ENCODE data around the gene PLXNA2. TPM values are rescaled to one million over a fixed set of nuclear protein-coding genes. Genes with fewer than 3 reads are reported as not detected.

Gene PLXNA2
- total RNA-seq, 1 donor from 2014 or later: 37.9 TPM

DNA sequence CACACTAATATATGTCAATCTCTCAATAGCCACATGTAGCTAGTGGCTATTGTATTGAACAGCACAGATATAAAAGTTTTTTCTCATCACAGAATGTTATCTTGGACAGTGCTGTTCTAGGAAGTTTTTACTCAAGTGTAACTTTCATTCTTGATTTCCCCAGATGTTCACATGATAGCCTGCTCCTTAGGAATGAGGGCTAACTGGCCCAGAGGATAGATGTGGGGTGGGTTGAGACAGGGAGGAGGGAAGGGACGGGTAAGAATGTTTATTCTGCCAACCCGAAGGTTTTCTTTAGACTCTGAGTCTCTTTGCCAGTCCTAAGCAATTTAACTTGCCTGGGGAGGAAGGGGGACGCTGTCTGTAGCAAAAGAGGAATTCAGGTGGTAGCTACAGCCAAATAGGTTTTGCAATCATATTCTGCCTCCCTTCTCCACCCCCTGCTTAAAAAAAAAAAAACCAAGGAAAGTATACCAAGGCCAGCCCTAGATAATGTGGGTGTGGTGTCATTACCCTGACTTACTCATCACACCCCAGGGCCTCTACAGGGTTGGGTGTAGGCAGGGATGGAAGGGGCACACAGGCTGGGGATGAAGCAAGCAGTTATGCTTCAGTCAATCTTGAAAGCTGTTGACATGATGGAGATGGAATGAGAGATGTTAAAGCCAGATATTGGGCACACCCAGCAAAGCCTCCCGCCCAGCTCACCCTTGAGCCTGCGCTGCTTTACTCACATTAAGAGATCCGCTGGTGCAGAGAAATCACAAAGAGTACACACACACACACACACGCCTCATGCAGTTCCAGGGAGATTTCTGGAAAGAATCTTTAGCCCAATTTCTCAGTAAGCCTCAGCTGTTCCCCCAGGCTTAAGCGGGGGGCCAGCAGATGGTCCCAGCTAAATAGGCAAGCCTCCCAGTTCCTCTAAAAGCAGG lies 59.9 kb downstream of the PLXNA2 start:
- FAIRE-seq: no peak

DNA sequence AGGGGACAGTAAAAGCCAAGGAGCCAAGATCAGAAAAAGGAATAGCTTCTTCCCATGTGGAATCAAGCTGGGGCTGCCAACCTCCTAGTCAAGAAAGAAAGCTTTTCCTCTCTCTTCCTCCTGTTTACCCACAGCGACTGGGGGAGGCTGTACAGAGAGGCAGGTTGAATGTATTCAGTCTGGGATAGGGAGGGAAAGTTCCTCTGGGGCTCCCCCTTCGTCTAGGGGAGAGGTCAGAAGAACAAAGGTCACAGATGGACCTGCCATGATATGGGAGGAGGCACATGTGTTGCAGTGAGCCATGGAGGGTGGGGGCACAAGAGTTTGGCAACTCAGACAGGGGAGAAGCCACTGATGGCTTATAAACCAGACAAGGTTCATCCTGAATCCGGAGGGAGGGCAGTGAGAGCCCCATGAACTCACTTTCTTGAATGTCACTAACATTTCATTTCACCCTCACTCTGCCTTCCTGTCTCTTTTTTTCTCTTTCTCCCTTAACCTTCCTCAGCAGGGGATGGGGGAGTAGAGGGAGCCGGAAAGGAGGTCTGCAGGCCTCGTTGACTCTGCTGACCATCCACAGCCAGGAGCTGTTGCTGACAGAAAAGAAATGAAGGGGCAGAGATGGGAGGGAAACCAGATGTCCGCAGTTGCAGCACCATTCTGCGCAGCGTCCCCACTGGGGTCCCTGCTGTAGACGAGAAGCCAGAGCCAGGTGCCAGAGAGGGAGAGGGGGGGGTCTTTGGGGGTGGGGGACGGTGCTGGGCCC lies 61.1 kb downstream of the PLXNA2 start:
- FAIRE-seq (no peak), DNase-seq (ENCODE audit: low spot score in 2 of 2) (no peak)

More for the DNA sequence above, 59.9 kb downstream of the PLXNA2 start:
- no peak for DNase-seq (ENCODE audit: low spot score in 2 of 2)

DNA sequence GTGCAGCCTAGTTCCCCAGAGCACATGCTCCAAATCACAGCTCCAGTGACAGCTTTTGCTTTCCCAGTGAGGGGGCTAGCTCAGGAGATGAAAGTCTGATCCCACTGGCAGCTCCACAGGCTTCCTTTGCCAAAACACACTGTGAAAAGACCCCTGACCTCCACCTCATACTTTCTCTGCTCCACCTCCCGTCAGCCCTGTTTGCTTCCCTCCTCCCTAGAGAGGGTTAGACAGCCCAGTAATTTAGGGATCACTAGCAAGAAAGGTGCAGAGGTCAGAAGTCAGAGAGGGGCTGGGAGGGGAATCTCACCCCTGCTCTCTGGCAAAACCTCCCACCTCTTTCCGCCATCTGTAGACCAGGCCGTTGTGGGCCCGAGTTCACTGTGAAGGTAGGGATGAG lies 62.8 kb downstream of the PLXNA2 start:
- FAIRE-seq: no peak
- DNase-seq (ENCODE audit: low spot score in 2 of 2): no peak

DNA sequence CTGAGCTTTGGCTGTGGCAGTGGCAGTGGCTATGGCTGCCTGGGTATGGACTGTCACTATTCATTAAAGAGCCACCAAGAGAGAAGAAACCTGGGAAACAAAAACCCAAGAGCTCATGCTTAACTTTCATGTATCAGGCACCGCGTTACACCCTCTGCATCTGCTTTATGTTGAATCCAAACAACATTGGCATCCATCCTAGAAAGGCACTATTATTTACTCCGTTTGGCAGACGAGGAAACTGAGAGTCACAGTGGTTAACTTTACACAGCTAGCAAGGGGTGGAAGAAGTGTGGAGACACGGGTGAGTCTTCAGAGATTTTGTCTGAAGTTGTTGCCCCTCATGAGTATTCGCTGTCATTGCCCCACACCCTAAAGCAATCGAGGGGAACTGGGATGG lies 63.8 kb downstream of the PLXNA2 start:
- FAIRE-seq (no peak), DNase-seq (ENCODE audit: low spot score in 2 of 2) (no peak)

DNA sequence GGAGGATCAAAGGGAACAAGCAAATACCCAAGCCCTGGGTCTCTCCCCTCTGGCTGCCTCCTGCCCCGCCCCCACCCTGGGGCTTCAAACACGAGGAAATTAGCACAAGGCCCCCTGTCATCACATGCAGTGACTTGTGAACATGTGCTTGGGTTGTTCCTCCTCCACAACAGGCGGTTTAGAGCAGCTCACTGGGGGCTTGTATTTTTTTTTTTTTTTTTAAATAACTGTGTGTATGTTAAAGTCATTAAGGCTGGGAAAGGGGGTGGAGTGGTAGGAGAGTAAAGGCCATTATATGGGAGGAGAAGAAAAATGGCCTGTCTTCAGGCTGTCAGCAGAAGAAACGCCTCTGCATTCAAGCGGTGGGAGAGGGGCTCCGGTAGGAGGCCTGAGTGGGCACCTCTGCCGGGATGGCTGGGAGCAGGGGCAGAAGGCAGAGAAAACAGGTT lies 64.2 kb downstream of the PLXNA2 start:
- no peak for DNase-seq (ENCODE audit: low spot score in 2 of 2)

DNA sequence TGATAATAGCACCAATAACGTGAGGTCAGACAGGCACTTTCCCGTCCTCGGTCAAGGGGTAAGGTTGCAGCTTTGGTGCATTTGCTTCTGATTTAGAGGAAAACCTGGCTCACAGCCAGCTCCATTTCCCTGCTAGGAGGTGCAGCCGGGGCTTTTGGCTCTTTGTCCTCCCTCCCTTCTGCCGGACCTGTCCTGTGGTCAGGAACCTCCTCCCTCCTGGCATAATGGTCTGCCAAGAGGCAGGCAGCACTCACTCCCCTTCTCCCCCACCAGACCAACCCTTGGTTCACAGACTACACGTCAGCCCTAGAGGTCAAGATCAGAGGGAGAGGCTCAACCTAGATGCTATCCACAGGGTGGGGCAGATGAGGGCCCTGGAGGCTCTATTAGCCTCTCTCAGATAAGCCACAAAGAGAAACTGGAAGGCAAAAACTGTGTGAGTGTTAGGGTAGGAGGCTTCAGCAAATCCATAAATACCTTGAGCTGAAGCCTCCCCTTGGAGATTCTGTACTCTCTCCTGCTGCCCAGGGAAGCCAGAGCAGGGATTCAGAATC lies 64.8 kb downstream of the PLXNA2 start:
- FAIRE-seq: no peak
- DNase-seq (ENCODE audit: low spot score in 2 of 2): no peak

More for the DNA sequence above, 64.2 kb downstream of the PLXNA2 start:
- FAIRE-seq: no peak

DNA sequence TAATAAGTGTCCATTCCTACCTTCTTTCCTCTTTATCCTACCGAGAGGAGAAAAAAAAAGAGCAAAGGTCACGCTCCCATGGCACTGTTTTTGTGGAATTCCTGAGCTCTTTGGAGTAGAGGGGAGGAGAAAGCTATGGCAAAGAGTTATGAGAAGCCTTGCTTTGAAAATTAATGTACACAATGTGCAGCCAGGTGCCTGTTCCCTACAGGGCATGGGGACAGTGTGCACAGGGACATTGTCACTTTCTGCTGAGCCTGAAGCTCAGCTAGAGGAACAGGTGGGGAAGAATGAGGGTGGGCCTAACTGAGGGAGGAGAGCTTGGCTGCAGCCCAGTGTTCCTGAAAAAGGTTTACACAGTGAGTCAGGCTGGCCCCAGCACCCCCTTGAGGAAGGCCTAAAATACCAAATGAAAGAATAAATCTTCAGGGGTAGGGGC lies 66.1 kb downstream of the PLXNA2 start:
- DNase-seq (ENCODE audit: low spot score in 2 of 2) (no peak), FAIRE-seq (no peak)

DNA sequence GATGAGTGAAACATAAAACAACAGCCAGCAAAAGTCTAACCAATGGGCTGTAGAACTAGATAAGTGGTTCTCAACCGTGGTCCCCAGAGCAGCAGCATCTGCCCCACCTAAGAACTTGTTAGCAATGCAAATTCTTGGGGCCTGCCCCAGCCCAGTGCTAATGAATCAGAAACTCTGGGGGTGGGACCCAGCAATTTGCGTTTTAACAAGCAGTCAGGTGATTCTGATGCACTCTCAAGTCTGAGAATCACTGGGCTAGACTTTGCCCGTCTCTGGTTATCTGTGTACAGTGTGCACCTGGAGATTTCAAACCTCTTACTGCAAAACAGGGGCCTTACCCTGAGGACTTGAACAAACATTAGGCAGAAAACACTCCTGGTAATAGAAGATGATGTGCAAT lies 66.5 kb downstream of the PLXNA2 start:
- FAIRE-seq (no peak), DNase-seq (ENCODE audit: low spot score in 2 of 2) (no peak)

DNA sequence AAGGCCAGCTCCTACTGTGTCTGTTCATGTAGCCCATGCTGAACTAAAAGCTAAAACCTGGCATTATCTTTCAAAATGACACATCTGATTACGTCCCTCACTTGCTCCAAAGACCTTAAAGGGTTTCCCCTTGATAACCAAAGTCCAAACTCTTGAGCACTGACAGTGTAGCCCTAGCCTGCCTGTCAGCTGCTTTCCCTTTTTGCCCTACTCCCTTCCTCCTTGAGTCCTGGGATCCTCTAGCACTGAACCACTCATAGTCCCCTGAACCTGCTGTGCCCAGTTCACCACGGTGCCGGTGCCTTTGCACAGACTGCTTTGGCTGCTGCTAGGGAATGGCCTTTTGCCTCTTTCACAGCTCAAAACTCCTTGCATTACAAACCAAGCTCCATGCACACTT lies 67.5 kb downstream of the PLXNA2 start:
- DNase-seq (ENCODE audit: low spot score in 2 of 2) (no peak), FAIRE-seq (no peak)

DNA sequence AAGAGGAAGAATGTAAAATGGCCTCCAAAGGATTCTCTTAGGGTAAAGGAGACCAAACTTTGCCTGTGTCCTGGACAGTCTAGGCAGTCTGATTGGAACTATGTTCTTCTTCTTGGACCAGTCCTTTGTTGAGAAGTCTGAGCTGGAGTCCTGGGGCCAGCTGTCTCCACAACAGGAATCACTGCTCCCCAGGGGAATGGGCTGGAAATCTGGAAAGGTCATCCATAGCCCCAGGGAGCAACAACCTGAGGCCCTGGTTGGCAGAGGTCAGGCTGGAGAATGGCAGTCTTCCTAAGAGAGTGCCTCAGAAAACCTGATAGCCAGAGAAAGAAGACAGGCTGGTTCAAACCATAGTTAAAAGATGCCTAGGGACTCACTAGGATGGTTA lies 68.7 kb downstream of the PLXNA2 start:
- FAIRE-seq (no peak), DNase-seq (ENCODE audit: low spot score in 2 of 2) (no peak)

DNA sequence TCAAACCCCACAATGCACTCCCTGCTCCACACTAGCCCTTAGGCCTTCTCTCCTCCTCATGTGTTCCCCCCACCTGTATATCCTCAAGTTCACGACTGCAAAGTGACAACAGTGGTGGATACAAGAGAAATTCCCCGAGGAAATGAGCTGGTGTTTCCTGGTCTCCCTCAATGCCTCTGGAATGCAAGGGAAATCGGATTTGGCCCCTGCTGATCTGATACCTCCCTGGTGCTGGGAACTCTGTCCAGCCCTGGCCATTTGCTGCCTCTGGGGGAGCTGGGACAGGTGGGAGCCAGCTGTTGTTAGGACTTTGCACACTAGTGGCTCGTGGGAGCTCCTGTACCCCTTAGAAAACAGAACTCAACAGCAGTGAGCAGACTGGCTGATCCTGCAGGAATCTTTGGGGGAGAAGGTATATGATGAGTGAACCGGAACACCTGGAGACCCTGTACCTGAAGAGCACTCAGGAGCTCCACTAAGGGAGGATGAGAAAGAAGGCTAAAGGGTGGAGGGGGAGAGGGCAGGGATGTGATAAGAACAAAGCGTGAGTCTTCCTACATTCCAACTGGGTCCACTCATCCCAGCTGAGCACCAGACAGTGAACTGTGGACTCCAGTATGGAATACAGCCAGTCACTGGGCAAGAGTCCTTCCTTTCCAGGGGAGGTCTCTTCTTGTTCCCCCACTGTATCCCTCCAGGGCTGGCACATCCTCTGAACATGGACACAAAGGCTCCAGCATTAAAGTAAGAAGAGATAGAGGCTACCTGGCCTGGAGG lies 69.3 kb downstream of the PLXNA2 start:
- no peak for DNase-seq (ENCODE audit: low spot score in 2 of 2)
- no peak for FAIRE-seq

DNA sequence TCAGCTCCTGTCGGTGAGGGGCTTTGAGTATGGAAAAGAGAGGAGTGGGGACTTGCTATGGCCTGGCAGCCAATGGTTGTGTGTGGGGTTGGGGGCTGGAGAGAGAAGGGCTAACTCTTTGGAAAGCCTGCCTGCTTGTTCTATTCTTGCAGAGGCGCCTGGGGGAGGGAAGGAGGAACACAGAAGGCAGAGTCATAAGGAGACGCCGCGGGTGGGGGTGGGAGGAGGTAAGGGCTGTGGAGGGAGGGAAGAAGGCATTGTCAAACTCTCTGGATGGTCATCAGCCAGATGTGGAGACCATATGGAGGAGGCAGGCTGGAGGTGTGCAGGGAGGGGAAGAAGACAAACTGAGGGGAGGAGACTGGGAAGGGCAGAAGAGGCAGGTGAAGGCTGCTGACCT lies 70.0 kb downstream of the PLXNA2 start:
- no peak for FAIRE-seq
- DNase-seq (ENCODE audit: low spot score in 2 of 2): no peak

DNA sequence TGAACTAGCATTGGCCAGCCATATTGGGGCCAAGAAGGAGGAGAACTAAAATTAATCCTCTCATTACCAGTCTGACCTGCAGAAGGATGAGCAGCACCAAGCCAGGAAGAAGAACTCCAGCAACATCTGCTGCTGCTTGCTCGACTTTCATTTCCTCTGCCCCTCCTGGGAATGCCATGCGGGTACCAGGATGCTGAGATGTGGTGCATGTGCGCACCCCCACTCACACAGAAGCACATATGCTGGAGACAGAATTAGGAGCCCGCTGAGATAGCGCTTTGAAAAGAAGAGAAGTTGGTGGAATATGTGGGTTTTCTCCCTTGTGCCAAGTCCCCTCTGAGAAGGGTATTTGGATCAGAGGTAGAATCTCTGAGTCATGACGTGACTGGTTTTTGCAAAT lies 70.4 kb downstream of the PLXNA2 start:
- DNase-seq (ENCODE audit: low spot score in 2 of 2) (no peak), FAIRE-seq (no peak)

DNA sequence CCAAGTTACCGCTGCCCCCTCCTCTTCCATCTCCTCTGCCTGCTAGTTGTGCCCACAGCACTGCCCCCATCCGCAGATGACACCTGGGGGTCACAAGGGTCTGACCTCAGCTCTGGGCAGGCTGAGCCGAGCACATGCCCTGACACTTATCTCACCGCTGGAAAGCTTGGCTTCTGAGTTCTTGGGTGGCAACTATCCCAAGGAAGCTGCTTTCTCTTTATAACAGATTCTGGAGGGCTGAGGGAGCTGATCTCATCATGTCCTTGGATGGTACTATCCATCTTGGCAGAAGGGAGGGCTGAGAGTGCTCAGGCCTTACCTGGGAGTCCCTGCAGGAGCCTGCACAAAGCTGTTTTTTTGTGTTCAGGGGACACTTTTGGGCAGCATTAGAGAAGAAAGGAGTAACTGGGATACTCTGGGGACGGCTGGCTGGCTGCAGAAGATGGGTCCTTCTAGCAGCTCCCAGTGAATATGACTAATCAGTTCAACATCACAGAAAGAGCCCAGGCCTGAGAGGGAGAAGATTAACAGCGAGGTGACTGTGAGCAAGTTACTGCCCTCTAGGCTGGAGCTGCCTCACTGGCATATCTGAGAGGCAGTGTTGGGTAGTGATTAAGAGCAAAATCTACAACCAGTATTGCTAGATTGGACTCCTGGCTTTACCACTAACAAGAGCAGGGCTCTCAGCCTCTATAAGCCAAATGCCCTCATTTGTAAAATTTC lies 71.6 kb downstream of the PLXNA2 start:
- FAIRE-seq (no peak), DNase-seq (ENCODE audit: low spot score in 2 of 2) (no peak)

DNA sequence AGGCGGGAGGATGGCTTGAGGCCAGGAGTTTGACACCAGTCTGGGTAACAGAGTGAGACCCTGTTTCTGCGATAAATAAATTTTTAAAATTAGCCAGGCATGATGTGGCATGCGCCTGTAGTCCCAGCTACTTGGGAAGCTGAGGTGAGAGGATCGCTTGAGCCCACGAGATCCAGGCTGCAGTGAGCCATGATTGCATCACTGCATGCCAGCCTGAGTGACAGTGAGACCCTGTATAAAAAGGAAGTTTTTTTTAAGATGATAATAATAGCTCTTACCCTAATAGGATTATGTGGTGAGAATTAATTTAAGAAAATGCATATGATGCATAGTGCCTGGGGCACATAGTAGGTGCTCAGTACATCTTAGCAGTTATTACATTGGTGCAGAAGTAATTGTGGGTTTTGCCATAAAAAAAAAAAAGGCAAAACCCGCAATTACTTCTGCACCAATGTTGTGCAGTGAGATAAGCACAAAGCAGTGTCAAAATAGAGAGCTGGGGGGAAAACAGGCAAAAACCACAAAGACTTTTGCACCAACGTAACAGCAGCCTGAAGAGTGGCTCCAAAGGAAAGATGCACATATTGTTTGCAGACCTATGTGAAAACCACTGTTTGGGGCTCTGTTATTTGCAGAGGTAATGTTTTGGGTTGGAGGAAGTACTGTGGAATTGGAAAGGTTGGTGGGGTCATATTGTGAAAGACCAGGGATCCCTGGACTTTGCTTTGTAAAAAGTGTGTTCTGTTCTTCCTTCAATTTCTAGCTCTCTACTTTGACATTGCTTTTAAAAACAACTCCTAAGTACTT lies 72.4 kb downstream of the PLXNA2 start:
- DNase-seq (ENCODE audit: low spot score in 2 of 2): no peak
- FAIRE-seq: no peak

DNA sequence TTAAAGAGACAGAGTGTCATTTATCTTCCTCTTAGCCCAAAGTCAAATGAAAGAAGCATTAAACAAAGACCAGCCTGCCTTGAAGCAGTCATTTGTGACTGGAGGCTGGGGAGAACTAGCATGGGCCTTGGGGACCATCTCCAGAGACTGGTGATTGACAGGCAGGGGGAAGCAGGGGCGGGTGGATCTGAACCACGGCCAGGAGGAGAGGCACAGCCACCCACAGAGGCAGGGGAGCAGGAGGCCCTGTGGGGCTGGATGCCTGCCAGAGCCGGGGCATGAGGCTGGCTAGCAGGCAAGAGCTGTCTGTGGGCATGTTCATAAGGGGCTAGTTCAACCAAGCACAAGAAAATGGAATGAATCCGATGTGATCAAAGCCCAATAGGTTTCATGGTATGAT lies 73.9 kb downstream of the PLXNA2 start:
- DNase-seq (ENCODE audit: low spot score in 2 of 2): no peak
- FAIRE-seq: no peak

DNA sequence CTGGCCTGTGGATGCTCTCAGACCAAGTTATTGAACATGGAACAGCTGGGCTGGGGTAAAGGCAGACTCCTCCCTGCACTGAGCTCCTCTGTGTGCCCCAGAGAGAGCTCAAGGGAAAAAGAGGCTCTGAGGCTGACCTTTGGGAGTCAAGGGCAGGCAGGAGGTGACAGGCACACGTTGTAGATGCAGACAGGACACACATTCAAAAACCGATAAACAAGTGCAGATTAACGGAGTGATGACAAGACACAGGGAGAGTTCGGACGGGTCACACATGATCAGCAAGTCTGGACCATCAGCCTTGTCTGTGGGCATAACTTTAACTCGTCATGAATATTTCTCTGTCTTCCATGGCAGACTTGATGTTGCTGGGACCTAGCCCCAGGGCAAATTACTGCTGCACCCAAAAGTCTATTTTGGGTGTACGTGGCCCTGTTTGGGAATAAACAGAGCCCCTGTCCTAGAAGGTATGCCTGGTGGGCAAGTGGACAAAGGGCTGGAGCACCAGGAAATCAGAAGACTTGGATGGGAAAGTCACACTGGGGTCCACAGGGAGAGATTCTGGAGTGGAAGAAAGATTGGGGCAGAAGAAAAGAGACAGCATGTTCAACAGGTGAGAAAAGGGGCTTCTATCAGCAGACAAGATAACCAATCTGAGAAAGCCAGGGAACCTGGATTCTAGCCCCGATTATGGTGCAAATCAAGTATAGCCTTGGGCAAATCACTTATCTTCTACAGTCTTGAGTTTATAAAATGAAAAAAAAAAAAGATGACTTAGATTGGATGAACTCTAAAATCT lies 74.9 kb downstream of the PLXNA2 start:
- no peak for DNase-seq (ENCODE audit: low spot score in 2 of 2)

DNA sequence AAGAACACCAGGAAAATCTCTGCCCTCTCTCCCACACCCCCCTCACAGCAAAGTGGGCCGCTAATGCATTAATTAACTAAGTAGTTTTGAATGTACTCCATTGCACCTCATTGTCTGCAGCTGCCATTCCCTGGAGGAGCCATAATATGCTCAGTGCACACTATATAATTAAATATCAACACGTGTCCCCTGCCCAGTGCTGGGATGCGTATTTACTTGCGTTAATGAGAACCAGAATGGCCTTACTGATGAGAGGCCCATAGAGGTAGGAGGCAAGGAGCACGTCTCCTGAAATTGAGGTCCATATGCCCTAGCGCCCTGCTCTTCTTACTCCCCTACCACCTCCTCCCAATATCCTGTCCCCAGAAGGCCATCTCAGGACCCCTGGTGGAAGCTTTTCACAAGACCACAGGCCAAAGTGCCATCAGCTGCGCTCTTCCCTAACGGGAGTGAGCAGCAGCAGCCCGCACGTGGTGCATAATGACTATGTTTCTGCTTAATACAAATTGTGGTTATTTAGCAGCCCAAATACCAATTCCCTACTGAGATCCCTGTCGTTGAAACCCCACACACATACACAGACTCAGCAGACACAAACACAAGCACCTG lies 76.8 kb downstream of the PLXNA2 start:
- no peak for DNase-seq (ENCODE audit: low spot score in 2 of 2)
- FAIRE-seq: no peak

More for the DNA sequence above, 74.9 kb downstream of the PLXNA2 start:
- FAIRE-seq: no peak

All from frontal cortex (tissue), 4 donors.